ENCODE results near the gene SERPINB7.

The SERPINB7 gene

GRCh38 chr18:63787673-63788072 lies 12.5 kb downstream of the SERPINB7 start:
- DNase-seq (ENCODE audit: low read depth), result no peak

GRCh38 chr18:63788447-63789096 lies 13.4 kb downstream of the SERPINB7 start:
- DNase-seq (ENCODE audit: low read depth), result peak; percentile 97

GRCh38 chr18:63789327-63789726 lies 14.1 kb downstream of the SERPINB7 start:
- DNase-seq (ENCODE audit: low read depth), result no peak

GRCh38 chr18:63795606-63796005 lies 20.4 kb downstream of the SERPINB7 start:
- no peak for DNase-seq (ENCODE audit: low read depth)

GRCh38 chr18:63799189-63799588 lies 24.0 kb downstream of the SERPINB7 start:
- no peak for DNase-seq (ENCODE audit: low read depth)

- no peak for DNase-seq (ENCODE audit: low read depth)
Observed at GRCh38 chr18:63801343-63801742, 26.1 kb downstream of the SERPINB7 start.

GRCh38 chr18:63808125-63808524 lies 32.9 kb downstream of the SERPINB7 start:
- no peak for DNase-seq (ENCODE audit: low read depth)

GRCh38 chr18:63817441-63818051 lies 42.3 kb downstream of the SERPINB7 start:
- peak; percentile 23 for DNase-seq (ENCODE audit: low read depth)

GRCh38 chr18:63818212-63818611 lies 43.0 kb downstream of the SERPINB7 start:
- no peak for DNase-seq (ENCODE audit: low read depth)

- no peak for DNase-seq (ENCODE audit: low read depth)
Observed at GRCh38 chr18:63819786-63820185, 44.6 kb downstream of the SERPINB7 start.

- DNase-seq (ENCODE audit: low read depth), result no peak
Observed at GRCh38 chr18:63820694-63821093, 45.5 kb downstream of the SERPINB7 start.

- DNase-seq (ENCODE audit: low read depth), result peak; percentile 78
Observed at GRCh38 chr18:63823516-63824219, 48.5 kb downstream of the SERPINB7 start.

GRCh38 chr18:63824220-63824525 lies 49.0 kb downstream of the SERPINB7 start:
- DNase-seq (ENCODE audit: low read depth), result no peak

- DNase-seq (ENCODE audit: low read depth), result no peak
Observed at GRCh38 chr18:63828120-63828519, 52.9 kb downstream of the SERPINB7 start.

GRCh38 chr18:63828656-63829055 lies 53.4 kb downstream of the SERPINB7 start:
- DNase-seq (ENCODE audit: low read depth), result no peak

GRCh38 chr18:63829886-63830285 lies 54.7 kb downstream of the SERPINB7 start:
- DNase-seq (ENCODE audit: low read depth), result peak; percentile 50

- peak; percentile 95 for DNase-seq (ENCODE audit: low read depth)
Observed at GRCh38 chr18:63831080-63831788, 56.0 kb downstream of the SERPINB7 start.

GRCh38 chr18:63832470-63832869 lies 57.3 kb downstream of the SERPINB7 start:
- peak; percentile 97 for DNase-seq (ENCODE audit: low read depth)

GRCh38 chr18:63834471-63835113 lies 59.4 kb downstream of the SERPINB7 start:
- DNase-seq (ENCODE audit: low read depth), result peak; percentile 84

- DNase-seq (ENCODE audit: low read depth), result no peak
Observed at GRCh38 chr18:63836456-63836855, 61.2 kb downstream of the SERPINB7 start.

GRCh38 chr18:63837590-63837989 lies 62.4 kb downstream of the SERPINB7 start:
- DNase-seq (ENCODE audit: low read depth), result no peak

GRCh38 chr18:63843008-63843407 lies 67.8 kb downstream of the SERPINB7 start:
- no peak for DNase-seq (ENCODE audit: low read depth)

All from ELR (cell line).